Effector memory CD8-positive, alpha-beta T cell (primary cell): Measurements from ENCODE around the gene C19orf81.
"Not testable (repeated sequence)": the region's sequence is repeated elsewhere in the genome, so short reads cannot be mapped to it uniquely, and the experiment has no call there.

Experiments used
- ATAC-seq: fragments of 150-1000 bp; cut with Tn5 transposase; replicated peaks from 2 replicates; pipeline ENCODE4 v1.10.0; 2021; ENCODE audit warnings: mild to moderate bottlenecking, moderate library complexity
- DNase-seq, 3 experiments: peaks; one replicate each; pipeline ENCODE4 v3.0.0; 2021
- H3K27ac Mint-ChIP-seq, 2 donors: one replicate each; pipeline ENCODE4 v1.8.0; 2022; ENCODE audit warnings: mild to moderate bottlenecking in 2 of 2, mixed read lengths in 2 of 2, moderate library complexity in 2 of 2
- H3K27me3 Mint-ChIP-seq, 2 donors: one replicate each; pipeline ENCODE4 v1.8.0; 2022; ENCODE audit warnings: mixed read lengths in 2 of 2
- H3K36me3 Mint-ChIP-seq: one replicate; pipeline ENCODE4 v1.8.0; 2022; ENCODE audit warnings: mild to moderate bottlenecking, moderate library complexity, mixed read lengths; ENCODE audit not compliant: insufficient read depth
- H3K4me1 Mint-ChIP-seq, 2 donors: one replicate each; pipeline ENCODE4 v1.8.0; 2022; ENCODE audit warnings: low read depth in 2 of 2, mixed read lengths in 2 of 2
- H3K4me3 Mint-ChIP-seq, 2 donors: one replicate each; pipeline ENCODE4 v1.8.0; 2022; ENCODE audit warnings: mild to moderate bottlenecking in 2 of 2, mixed read lengths in 2 of 2, moderate library complexity in 2 of 2
- H3K9me3 Mint-ChIP-seq, 2 donors: one replicate each; pipeline ENCODE4 v1.8.0; 2022; ENCODE audit warnings: mixed read lengths in 2 of 2

The C19orf81 gene

DNA sequence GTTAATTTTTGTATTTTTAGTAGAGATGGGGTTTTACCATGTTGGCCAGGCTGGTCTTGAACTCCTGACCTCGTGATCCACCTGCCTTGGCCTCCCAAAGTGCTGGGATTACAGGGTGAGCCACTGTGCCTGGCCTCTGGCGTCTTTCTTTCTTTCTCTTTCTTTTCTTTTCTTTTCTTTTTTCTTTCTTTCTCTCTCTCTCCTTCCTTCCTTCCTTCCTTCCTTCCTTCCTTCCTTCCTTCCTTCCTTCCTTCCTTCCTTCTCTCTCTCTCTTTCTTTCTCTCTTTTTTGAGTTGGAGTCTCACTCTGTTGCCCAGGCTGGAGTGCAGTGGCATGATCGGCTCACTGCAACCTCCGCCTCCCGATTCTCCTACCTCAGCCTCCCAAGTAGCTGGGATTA is 30.1 kb upstream of the C19orf81 start:
- not testable (repeated sequence) for H3K27ac Mint-ChIP-seq, H3K4me3 Mint-ChIP-seq, DNase-seq, ATAC-seq, H3K27me3 Mint-ChIP-seq, H3K4me1 Mint-ChIP-seq, H3K36me3 Mint-ChIP-seq, H3K9me3 Mint-ChIP-seq

DNA sequence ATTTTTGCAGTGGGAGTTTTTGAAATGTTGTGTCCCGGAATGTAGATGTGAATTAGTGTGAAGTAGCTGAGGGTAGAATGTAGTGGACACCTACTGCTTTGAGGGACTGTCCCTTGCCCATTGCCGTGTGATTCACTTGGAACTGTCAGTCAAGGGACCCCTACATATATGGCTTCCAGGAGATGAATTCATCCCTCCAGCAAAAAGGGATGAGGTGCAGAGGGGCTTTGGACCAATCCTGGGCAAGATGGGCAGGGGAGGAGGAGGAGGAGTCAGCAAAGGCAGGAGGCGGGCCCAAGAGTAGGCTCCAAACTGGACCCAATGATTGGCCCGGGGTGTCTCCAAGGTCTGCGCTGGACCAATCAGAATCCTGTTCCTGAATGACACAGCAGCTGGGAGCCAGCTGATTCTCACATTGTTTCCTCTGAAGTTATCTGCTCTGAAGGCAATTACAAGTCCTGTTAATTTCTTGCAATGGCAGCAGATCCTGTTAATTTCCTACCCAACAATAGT is 28.8 kb upstream of the C19orf81 start:
- not testable (repeated sequence) for H3K27ac Mint-ChIP-seq, DNase-seq, ATAC-seq, H3K36me3 Mint-ChIP-seq, H3K4me1 Mint-ChIP-seq, H3K9me3 Mint-ChIP-seq, H3K27me3 Mint-ChIP-seq, H3K4me3 Mint-ChIP-seq

DNA sequence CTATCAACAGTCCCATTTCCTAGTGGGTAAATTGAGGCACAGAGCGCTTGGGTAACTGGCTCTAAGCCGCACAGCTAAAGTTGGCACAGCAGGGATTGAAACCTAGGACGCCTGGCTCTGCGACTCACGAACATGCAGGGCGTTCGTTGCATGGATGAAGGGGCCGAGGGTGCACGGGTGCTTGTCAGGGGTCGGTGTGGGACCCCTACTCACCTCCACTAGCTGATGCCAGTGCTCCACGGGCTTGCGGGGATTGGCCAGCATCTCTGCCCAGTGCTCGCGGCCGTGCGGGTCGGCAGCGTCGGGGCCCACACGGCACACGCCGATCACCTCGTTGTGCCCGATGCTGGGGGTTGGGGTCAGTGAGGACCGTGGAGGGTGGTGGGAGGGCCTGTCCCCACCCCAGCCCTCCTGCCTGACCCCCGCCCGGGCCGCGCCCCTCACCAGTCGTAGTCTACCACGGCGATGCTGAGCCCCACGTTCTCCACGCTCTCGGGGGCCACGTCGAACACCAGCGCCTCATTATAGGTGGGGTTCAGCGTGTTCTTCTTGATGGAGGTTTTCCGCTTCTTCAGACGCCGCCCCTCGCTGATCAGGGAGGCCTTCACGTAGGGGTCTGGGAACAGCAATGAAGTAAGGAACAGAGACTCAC is 24.2 kb upstream of the C19orf81 start:
- no peak for ATAC-seq
- Mint-ChIP-seq H3K36me3 (no peaks in the 10 kb centered on the region), H3K27me3 (peaks cover 22 to 29% of the 10 kb centered on the region in 2 donors), H3K4me1 (no peaks in the 10 kb centered on the region), H3K9me3 (no peaks in the 10 kb centered on the region), H3K4me3 (no peak overlapping the region), H3K27ac (no peak overlapping the region)
- DNase-seq = no peak

DNA sequence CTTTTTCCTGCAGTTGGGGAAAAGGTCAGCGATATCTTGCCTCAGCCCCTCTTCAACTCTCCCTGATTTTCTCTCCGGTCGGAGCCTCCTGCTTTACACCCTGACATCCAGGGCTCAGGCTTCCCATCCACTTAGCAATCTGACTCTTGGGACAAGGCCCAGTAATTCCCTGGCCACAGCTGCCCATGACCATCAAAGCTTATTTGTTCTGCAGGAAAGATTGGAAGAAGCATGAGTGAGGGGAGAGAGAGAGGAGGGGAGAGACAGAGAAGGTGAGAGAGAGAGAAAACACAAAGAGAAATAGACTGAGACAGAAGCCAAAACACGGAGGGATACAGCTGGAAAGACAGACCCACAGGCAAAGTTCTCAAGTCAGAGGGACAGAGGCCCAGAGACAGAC is 23.2 kb upstream of the C19orf81 start:
- Mint-ChIP-seq H3K27ac (no peak overlapping the region), H3K36me3 (no peaks in the 10 kb centered on the region), H3K9me3 (no peaks in the 10 kb centered on the region), H3K4me1 (no peaks in the 10 kb centered on the region), H3K4me3 (no peak overlapping the region), H3K27me3 (peaks cover 23 to 37% of the 10 kb centered on the region in 2 donors)
- ATAC-seq (no peak), DNase-seq (no peak)

DNA sequence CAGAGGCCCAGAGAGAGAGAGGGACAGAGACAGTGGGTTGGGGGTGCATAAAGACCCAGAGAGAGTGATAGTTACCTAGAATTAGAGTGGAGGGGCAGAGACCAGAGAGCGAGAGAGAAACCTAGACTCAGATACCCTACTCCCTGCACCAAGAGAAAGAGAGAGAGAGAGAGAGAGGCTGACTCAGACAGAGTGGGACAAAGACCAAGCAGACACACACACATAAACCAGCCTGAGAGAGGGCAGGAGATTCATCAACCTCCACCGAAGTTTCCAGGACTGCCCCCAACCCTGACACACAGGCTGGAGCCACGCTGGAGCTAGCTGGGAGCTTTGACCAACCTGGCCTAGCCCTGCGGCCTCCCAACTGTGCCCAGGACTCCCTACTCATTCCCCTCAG is 22.4 kb upstream of the C19orf81 start:
- DNase-seq (no peak), ATAC-seq (no peak)
- Mint-ChIP-seq H3K9me3 (no peaks in the 10 kb centered on the region), H3K36me3 (no peaks in the 10 kb centered on the region), H3K27me3 (peaks cover 31 to 40% of the 10 kb centered on the region in 2 donors), H3K4me1 (no peaks in the 10 kb centered on the region), H3K4me3 (no peak overlapping the region), H3K27ac (no peak overlapping the region)

DNA sequence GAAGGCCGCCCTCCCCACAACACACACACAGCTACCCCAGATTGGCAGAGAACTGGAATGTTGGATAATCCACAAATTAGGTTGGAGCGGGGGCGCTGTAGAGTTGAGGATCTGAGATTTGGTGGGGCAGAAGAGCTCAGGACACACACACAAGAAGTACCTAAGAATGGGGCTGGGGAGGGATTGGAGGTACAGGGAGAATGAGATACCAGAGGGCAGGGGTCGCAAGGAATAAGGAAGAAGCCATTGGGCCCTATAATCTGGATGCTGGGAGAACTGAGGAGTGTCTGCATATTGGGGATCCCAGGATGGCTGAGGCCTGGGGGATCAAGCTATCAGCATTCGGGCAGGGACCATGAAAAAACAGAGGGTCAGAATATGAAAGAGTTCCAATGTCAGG is 21.1 kb upstream of the C19orf81 start:
- H3K9me3 Mint-ChIP-seq = no peaks in the 10 kb centered on the region
- H3K27me3 Mint-ChIP-seq = peaks cover 37 to 44% of the 10 kb centered on the region in 2 donors
- no peak overlapping the region for H3K27ac Mint-ChIP-seq
- no peak for ATAC-seq
- no peaks in the 10 kb centered on the region for H3K36me3 Mint-ChIP-seq
- H3K4me3 Mint-ChIP-seq = no peak overlapping the region
- H3K4me1 Mint-ChIP-seq = no peaks in the 10 kb centered on the region
- no peak for DNase-seq

DNA sequence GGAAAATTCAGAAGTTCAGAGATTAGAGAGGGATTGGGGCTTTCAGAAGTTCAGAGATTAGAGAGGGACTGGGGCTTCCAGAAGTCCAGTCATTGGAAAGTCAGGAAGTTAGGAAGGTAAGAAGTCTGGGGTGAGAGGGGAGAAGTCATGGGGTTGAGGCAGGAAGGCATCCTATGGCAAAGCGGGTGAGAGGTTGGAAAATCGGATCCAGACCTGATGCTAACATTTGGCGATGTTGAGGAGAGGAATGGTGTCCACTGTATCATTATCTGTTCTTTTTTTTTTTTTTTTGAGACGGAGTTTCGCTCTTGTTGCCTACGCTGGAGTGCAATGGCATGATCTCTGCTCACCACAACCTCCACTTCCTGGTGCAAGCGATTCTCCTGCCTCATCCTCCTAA is 20.7 kb upstream of the C19orf81 start:
- H3K27ac Mint-ChIP-seq = no peak overlapping the region
- no peaks in the 10 kb centered on the region for H3K9me3 Mint-ChIP-seq
- peaks cover 37 to 44% of the 10 kb centered on the region in 2 donors for H3K27me3 Mint-ChIP-seq
- H3K4me1 Mint-ChIP-seq = no peaks in the 10 kb centered on the region
- no peaks in the 10 kb centered on the region for H3K36me3 Mint-ChIP-seq
- no peak for DNase-seq
- no peak for ATAC-seq
- no peak overlapping the region for H3K4me3 Mint-ChIP-seq

DNA sequence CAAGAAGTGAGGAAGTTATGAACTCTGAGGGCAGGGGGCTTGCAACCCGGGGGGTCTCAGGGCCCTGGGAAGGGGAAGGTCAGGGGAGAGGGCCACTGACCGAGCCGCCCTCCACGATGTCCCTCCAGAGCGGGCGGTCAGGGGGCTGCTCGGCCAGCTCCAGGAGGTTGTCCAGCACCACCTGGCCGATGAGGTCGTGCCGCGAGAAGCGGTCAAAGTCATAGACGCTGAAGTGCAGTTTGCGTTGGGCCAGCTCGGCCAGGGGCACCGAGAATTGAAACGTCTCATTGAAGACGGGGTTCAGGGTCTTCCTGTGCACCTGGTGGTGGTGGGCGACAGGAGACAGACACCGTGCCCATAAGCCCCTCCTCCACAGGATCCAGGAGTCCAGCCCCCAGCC is 20.1 kb upstream of the C19orf81 start:
- no peak overlapping the region for H3K4me3 Mint-ChIP-seq
- ATAC-seq (no peak), DNase-seq (no peak)
- H3K36me3 Mint-ChIP-seq = no peaks in the 10 kb centered on the region
- no peak overlapping the region for H3K27ac Mint-ChIP-seq
- no peaks in the 10 kb centered on the region for H3K4me1 Mint-ChIP-seq
- peaks cover 37 to 44% of the 10 kb centered on the region in 2 donors for H3K27me3 Mint-ChIP-seq
- H3K9me3 Mint-ChIP-seq = no peaks in the 10 kb centered on the region

DNA sequence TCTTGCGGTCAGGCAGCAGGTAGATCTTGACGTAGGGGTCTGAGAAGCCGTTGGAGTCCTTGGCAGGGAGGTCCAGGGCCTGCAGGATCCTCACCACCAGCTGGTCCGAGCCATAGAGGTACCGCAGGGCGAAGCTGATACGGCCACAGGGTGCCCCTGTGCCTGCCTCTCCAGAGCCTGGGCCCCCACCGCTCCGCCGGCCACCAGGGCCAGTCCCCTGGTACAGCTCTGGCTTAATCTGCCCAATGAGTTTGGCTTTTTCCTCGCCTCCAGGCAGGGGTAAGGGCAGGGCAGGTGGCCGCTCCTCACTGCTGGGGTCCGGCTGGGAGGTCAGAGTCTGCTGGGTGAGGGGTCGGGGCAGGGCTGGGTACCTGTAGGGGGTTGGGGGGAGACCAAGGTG is 19.4 kb upstream of the C19orf81 start:
- Mint-ChIP-seq H3K9me3 (no peaks in the 10 kb centered on the region), H3K36me3 (no peaks in the 10 kb centered on the region), H3K4me1 (no peaks in the 10 kb centered on the region), H3K4me3 (no peak overlapping the region), H3K27me3 (peaks cover 37 to 44% of the 10 kb centered on the region in 2 donors), H3K27ac (no peak overlapping the region)
- ATAC-seq (no peak), DNase-seq (no peak)

DNA sequence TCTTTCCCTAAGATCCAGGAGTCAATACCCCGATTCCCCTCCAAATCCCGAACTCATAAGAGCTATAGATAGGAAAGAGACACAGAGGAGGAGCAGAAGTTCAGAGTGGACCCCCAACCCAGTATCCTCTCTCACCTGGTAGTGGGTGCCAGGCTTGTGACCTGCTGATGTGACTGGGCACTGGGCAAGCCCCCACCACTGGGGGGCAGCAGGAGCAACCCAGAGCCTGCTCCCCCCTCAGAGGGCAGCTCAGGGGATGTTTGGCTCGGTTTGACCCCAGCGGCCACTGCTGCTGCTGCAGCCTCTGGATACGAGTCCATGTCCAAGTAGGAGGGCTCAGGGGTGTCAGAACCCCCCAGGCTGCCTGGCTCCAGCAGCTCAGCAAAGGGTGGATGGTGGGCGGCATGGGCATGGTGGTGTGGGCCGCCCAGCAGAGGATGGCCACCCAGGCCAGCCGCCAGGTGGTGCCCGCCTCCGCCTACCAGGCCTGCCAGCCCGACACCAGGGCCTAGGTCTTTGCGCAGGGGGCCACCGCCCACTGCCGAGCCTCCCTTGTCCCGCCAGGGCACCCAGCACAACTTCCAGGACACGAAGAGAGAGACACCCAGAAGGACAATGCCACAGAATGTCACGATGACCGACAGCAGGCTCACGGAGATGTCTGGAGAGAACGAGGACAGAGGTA is 17.0 kb upstream of the C19orf81 start:
- no peaks in the 10 kb centered on the region for H3K9me3 Mint-ChIP-seq
- DNase-seq (no peak), ATAC-seq (no peak)
- H3K4me3 Mint-ChIP-seq = no peak overlapping the region
- H3K4me1 Mint-ChIP-seq = no peaks in the 10 kb centered on the region
- peaks cover 39 to 60% of the 10 kb centered on the region in 2 donors for H3K27me3 Mint-ChIP-seq
- H3K36me3 Mint-ChIP-seq = no peaks in the 10 kb centered on the region
- H3K27ac Mint-ChIP-seq = no peak overlapping the region

DNA sequence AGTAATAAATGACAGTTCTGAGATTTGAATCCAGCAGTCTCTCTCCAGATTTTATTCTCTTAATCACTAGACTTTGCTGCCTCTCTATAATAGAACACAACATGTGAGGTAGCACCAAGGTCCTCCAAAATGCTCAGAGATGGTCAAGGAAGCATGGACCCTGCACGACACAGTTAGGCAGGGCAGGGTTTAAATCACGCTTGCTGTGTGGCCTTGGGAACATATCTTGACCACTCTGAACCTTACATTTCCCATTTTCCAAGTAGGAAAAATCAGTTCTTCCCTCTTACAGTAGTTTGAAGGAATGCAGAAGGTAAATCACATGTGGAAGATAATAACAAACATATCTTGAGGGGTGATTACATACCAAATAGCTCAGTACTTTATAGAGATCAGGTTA is 15.9 kb upstream of the C19orf81 start:
- no peak overlapping the region for H3K4me3 Mint-ChIP-seq
- H3K27ac Mint-ChIP-seq = no peak overlapping the region
- ATAC-seq = no peak
- peaks cover 3% of the 10 kb centered on the region for H3K36me3 Mint-ChIP-seq
- DNase-seq = no peak
- H3K4me1 Mint-ChIP-seq = peaks cover 1% of the 10 kb centered on the region in 2 donors
- H3K9me3 Mint-ChIP-seq = no peaks in the 10 kb centered on the region
- H3K27me3 Mint-ChIP-seq = peaks cover 39 to 60% of the 10 kb centered on the region in 2 donors

DNA sequence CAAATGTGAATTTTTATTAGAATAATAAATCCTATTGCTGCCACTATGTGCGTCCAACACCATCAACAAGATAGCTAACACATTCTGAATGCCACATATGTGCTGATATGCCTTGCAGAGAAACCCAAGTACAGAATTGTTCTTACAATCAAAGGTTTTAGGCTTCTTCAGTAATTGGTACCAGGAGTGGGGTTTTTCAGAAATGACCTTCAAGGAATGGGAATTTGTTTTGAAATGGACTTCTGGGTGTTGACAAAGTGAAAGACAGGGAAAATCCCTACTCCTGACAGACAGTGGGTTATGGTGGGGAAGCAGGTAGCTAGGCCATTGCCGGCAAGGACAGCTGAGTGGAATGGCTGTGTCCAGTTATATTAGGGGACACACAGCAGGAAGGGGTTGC is 15.3 kb upstream of the C19orf81 start:
- Mint-ChIP-seq H3K27me3 (peaks cover 42 to 62% of the 10 kb centered on the region in 2 donors), H3K9me3 (no peaks in the 10 kb centered on the region), H3K27ac (no peak overlapping the region), H3K4me3 (no peak overlapping the region), H3K4me1 (peaks cover 1 to 7% of the 10 kb centered on the region in 2 donors), H3K36me3 (peaks cover 3% of the 10 kb centered on the region)
- DNase-seq (no peak), ATAC-seq (no peak)

DNA sequence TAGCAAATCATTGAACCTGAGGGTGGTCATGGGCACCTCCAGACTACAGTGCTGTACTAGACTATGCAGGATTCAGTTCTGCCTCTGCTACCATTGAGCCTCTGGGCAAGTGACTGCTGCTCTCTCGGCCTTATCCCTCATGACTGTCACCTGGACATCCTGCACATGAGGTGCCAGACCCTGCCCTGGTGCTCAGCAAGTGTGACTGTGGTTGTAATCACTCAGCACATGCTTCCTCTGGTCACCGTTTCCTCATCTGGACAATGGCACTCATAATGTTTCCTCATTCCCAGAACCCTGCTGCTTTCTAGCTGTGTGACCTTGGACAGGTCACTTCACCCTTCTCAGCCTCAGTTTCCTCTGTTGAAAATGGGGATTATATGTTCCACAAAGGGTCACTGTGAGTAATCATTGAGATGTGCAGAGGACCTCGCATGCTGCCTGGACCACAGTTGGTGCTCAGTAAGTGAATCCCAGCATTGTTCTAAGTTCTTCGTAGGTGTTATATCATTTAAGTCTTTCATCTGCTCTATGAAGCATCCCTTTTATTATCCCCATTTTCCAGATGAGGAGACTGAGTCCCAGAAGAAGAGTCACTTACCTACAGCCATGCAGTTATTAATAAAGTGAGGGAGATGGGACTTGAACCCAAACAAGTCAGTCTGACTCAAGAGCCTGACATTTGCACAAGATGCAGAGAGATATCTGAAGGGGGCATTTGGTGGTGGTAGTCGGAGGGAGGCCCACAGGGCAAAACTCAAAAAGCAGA is 12.7 kb upstream of the C19orf81 start:
- Mint-ChIP-seq H3K4me1 (peaks cover 3 to 7% of the 10 kb centered on the region in 2 donors), H3K4me3 (no peak overlapping the region), H3K27ac (no peak overlapping the region), H3K27me3 (peaks cover 37 to 52% of the 10 kb centered on the region in 2 donors), H3K9me3 (no peaks in the 10 kb centered on the region), H3K36me3 (peaks cover 3% of the 10 kb centered on the region)
- no peak for ATAC-seq
- no peak for DNase-seq
